Body of pancreas (tissue), 4 donors: ENCODE results near the gene PPP2R2B. TPM values are rescaled to one million over a fixed set of nuclear protein-coding genes. Genes with fewer than 3 reads are reported as not detected.
"Not testable (repeated sequence)": the region's sequence is repeated elsewhere in the genome, so short reads cannot be mapped to it uniquely, and the experiment has no call there.

Source experiments
- ATAC-seq: fragments of 150-250 bp; one replicate; pipeline ENCODE4 v1.9.1; 2016
- DNase-seq, 4 donors: peaks; one replicate each; pipeline ENCODE4 v3.0.0-alpha.2; 2019
- H3K27ac ChIP-seq, 4 donors: fragments of 200-600 bp; sonication (generic); 1 replicate in 3 of 4; 2 replicates in 1 of 4; pipeline versions ENCODE4 v1.5.1 to v1.6.1; 2016 to 2019; ENCODE audit warnings: mild to moderate bottlenecking in 1 of 4, mixed read lengths in 1 of 4, moderate library complexity in 1 of 4
- H3K27me3 ChIP-seq, 2 donors: fragments of 200-600 bp; sonication (generic); one replicate each; pipeline ENCODE4 v1.6.0; 2016; ENCODE audit warnings: mild to moderate bottlenecking in 1 of 2
- H3K36me3 ChIP-seq, 2 donors: fragments of 200-600 bp; sonication (generic); replicated peaks in 1 of 2; 2 replicates each; pipeline ENCODE4 v1.5.1; 2016; ENCODE audit warnings: low read depth in 2 of 2; ENCODE audit not compliant: insufficient read depth in 1 of 2
- H3K4me1 ChIP-seq: fragments of 200-600 bp; sonication (generic); one replicate; pipeline ENCODE4 v1.6.0; 2016
- H3K4me3 ChIP-seq, 2 donors: fragments of 200-600 bp; sonication (generic); 1 replicate in 1 of 2; 2 replicates in 1 of 2; pipeline ENCODE4 v1.5.1; 2016 to 2019
- H3K9me3 ChIP-seq, 3 donors: fragments of 200-600 bp; sonication (generic); 1 replicate in 2 of 3; 2 replicates in 1 of 3; pipeline ENCODE4 v1.5.1; 2016
- POLR2A ChIP-seq, 3 donors: fragments of 450-650 bp; IDR thresholded peaks; one replicate each; pipeline ENCODE4 v1.6.1; 2016; ENCODE audit warnings: antibody characterized with exemption in 3 of 3, mild to moderate bottlenecking in 2 of 3
- WGBS, 2 donors: methylation state at CpG; one replicate each; pipeline ENCODE4 v1.1.5; 2017; 5-methylcytosine and 5-hydroxymethylcytosine counted together
- intact Hi-C: fragments of 100-400 bp; cut with DNase I; formaldehyde crosslinking; loops from one replicate; pipeline ENCODE4 v1.15.1; 2023
- total RNA-seq, 2 donors: library from RNA; depleted of rRNA; stranded (reverse); fragments of >200 nt; gene quantifications; one replicate each; pipeline ENCODE4 v1.1.0, GENCODE V29; 2016
- TF ChIP-seq, protein P1 (sequence below), 7 experiments: fragments of 450-650 bp in 4 of 7; fragments of 200-600 bp in 3 of 7; sonication (generic) in 3 of 7; IDR thresholded peaks; one replicate each; pipeline ENCODE4 v1.5.1; 2016 to 2019; ENCODE audit warnings: antibody characterized with exemption in 7 of 7

The PPP2R2B gene
- total RNA-seq, 2 donors from 2014 or later = 0.26 TPM; not detected in 1

DNA sequence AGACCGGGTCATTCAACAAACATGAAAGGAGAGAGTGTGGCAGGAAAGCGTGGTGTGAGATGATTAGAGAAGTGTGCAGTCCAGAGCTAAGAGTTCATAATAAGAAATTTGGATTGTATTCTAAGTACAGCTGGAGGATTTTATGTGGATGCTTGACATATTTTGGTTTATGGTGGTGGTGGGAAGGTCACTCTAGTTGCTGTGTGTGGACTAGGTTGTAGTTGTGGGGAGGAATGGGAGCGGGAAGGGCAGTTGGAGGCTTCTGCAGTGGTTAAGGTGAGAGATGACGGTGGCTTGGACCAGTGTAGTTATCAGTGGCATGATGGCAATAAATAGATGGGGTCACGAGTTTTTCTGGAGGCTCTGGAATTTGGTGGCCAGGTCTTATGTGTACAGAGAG, 316.8 kb downstream of the PPP2R2B start:
- Histone ChIP-seq H3K36me3 (no peaks in the 10 kb centered on the region), H3K27me3 (no peaks in the 10 kb centered on the region), H3K9me3 (no peaks in the 10 kb centered on the region), H3K4me1 (peaks cover 10% of the 10 kb centered on the region), H3K4me3 (no peak overlapping the region), H3K27ac (no peak overlapping the region)
- TF ChIP-seq, protein P1, sequence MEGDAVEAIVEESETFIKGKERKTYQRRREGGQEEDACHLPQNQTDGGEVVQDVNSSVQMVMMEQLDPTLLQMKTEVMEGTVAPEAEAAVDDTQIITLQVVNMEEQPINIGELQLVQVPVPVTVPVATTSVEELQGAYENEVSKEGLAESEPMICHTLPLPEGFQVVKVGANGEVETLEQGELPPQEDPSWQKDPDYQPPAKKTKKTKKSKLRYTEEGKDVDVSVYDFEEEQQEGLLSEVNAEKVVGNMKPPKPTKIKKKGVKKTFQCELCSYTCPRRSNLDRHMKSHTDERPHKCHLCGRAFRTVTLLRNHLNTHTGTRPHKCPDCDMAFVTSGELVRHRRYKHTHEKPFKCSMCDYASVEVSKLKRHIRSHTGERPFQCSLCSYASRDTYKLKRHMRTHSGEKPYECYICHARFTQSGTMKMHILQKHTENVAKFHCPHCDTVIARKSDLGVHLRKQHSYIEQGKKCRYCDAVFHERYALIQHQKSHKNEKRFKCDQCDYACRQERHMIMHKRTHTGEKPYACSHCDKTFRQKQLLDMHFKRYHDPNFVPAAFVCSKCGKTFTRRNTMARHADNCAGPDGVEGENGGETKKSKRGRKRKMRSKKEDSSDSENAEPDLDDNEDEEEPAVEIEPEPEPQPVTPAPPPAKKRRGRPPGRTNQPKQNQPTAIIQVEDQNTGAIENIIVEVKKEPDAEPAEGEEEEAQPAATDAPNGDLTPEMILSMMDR (IDR thresholded peaks at IDR 0.05) = no peak
- TF ChIP-seq POLR2A (IDR thresholded peaks at IDR 0.05) = no peak
- ATAC-seq (no peak), DNase-seq (no peak)
- WGBS, 2 donors = 70 to 77% methylated on average over 5 of the region's 5 CpGs
- intact Hi-C loops = no loop called here

DNA sequence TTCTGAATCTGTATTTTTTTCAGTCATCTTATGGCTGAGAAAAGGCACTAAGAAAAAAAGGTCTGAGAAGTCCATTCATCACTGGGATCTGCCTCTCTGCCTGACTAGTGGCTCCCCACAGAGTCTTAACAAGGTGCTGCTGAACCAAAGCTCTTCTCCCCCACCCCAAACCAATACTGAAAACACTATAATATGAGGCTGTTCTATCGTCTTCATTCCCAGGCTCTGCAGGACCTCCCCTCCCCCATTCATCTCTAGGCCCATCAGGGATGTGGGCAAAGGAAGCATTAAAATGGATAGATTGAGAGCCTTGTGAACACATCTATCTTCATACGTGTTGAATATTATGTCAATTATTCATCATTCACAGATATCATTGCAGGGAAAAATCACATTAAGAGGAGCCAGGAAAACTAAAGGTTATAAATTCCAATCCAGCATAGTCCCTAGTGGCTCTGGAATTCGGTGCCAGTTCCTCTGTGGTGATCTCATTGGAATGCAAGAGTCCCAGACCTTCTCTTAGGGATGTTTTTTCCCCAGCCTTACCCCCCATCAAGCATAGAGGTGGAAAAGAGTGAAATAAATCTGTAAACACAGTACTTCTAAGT, 318.2 kb downstream of the PPP2R2B start:
- Histone ChIP-seq H3K4me3 (no peak overlapping the region), H3K27me3 (no peaks in the 10 kb centered on the region), H3K27ac (peak overlapping the region in 3 of 4 donors; percentile 29 to 47 (median 35)), H3K36me3 (no peaks in the 10 kb centered on the region), H3K9me3 (no peaks in the 10 kb centered on the region), H3K4me1 (peaks cover 5% of the 10 kb centered on the region)
- ATAC-seq (peak; percentile 94), DNase-seq (peak in 3 of 4 donors; percentile 9 to 37 (median 14))
- intact Hi-C loops = no loop called here
- WGBS, 2 donors = 26 to 31% methylated on average over 3 of the region's 3 CpGs
- no peak for TF ChIP-seq POLR2A (IDR thresholded peaks at IDR 0.05)
- TF ChIP-seq, protein P1 (IDR thresholded peaks at IDR 0.05) = no peak

- DNase-seq, ATAC-seq, H3K9me3 ChIP-seq, H3K4me3 ChIP-seq, H3K36me3 ChIP-seq, H3K4me1 ChIP-seq, H3K27ac ChIP-seq, intact Hi-C loops, H3K27me3 ChIP-seq: not testable (repeated sequence)
- WGBS, 2 donors = 83 to 87% methylated on average over 3 to 4 of the region's 4 CpGs
These were observed 321.7 kb downstream of the PPP2R2B start for GRCh38 chr5:146556884-146557283.

DNA sequence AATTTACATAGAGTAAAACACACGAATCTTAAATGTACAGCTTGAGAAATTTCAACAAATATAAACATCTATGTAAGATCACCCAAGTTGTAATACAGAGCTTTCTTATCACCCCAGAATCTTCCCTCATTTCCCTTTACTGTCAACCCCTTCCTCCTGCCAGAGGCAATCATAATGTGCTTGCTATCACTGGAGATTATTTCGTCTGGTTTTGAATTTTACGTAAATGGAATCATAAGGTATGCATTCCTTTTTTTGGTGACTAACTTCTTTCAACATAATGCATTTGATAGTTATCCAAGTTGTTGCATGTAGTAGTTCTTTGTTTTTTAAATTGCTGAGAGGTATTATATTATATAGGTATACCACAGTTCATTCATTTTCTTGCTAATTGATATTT, 325.1 kb downstream of the PPP2R2B start:
- intact Hi-C loops = no loop called here
- 33 to 55% methylated on average over 3 of the region's 3 CpGs for WGBS, 2 donors
- no peaks in the 10 kb centered on the region for H3K4me1 ChIP-seq

GRCh38 chr5:146549615-146550014, 328.9 kb downstream of the PPP2R2B start:
- DNase-seq (no peak), ATAC-seq (no peak)
- Histone ChIP-seq H3K9me3 (no peaks in the 10 kb centered on the region), H3K27ac (no peak overlapping the region), H3K4me1 (no peaks in the 10 kb centered on the region), H3K4me3 (no peak overlapping the region), H3K27me3 (no peaks in the 10 kb centered on the region), H3K36me3 (no peaks in the 10 kb centered on the region)
- no peak for TF ChIP-seq POLR2A (IDR thresholded peaks at IDR 0.05)
- TF ChIP-seq, protein P1 (IDR thresholded peaks at IDR 0.05) = no peak
- intact Hi-C loops = no loop called here

More for the DNA sequence above, 325.1 kb downstream of the PPP2R2B start:
- no peaks in the 10 kb centered on the region for H3K27me3 ChIP-seq
- no peaks in the 10 kb centered on the region for H3K36me3 ChIP-seq
- H3K4me3 ChIP-seq = no peak overlapping the region
- no peak for ATAC-seq
- no peak overlapping the region for H3K27ac ChIP-seq
- no peaks in the 10 kb centered on the region for H3K9me3 ChIP-seq
- TF ChIP-seq POLR2A (IDR thresholded peaks at IDR 0.05) = no peak
- TF ChIP-seq, protein P1 (IDR thresholded peaks at IDR 0.05) = no peak
- no peak for DNase-seq
